ENCODE data around the gene ELMO2. TPM values are rescaled to one million over a fixed set of nuclear protein-coding genes. Genes with fewer than 3 reads are reported as not detected.

Gene ELMO2
- total RNA-seq, 1 donor from 2014 or later: 50.2 TPM

DNA sequence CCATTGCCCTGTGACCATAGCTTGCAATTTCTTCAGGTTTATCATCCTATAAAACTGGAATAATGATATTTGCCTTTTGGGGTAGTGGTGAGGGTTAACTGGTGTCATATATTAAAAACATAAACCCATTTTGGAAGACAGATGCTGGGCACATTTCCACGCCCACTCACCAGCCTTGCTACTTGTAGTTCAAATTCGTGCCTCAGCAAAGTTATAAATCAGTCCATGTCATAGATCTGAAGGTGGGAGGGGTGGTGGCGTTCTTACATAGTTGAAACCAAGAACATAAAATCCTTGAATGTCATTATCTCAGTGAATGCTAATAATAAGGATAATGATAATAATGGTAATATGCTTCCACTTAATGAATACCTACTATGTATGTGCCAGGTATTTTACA, 9.4 kb upstream of the ELMO2 start:
- Histone ChIP-seq H3K36me3 (ENCODE audit: control insufficient read depth, insufficient read depth, low read length) (no peaks in the 10 kb centered on the region), H3K27me3 (ENCODE audit: control insufficient read depth, insufficient read depth, low read length) (peaks cover 5% of the 10 kb centered on the region), H3K4me3 (ENCODE audit: low read depth, low read length) (no peak overlapping the region)
- no peak for DNase-seq (ENCODE audit: low read depth)
- TF ChIP-seq, protein P1, sequence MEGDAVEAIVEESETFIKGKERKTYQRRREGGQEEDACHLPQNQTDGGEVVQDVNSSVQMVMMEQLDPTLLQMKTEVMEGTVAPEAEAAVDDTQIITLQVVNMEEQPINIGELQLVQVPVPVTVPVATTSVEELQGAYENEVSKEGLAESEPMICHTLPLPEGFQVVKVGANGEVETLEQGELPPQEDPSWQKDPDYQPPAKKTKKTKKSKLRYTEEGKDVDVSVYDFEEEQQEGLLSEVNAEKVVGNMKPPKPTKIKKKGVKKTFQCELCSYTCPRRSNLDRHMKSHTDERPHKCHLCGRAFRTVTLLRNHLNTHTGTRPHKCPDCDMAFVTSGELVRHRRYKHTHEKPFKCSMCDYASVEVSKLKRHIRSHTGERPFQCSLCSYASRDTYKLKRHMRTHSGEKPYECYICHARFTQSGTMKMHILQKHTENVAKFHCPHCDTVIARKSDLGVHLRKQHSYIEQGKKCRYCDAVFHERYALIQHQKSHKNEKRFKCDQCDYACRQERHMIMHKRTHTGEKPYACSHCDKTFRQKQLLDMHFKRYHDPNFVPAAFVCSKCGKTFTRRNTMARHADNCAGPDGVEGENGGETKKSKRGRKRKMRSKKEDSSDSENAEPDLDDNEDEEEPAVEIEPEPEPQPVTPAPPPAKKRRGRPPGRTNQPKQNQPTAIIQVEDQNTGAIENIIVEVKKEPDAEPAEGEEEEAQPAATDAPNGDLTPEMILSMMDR (IDR thresholded peaks at IDR 0.05; ENCODE audit: insufficient read depth, low read length, poor library complexity, severe bottlenecking): no peak

GRCh38 chr20:46414608-46415007, 8.2 kb upstream of the ELMO2 start:
- DNase-seq (ENCODE audit: low read depth): no peak
- peaks cover 5% of the 10 kb centered on the region for H3K27me3 ChIP-seq (ENCODE audit: control insufficient read depth, insufficient read depth, low read length)
- no peak overlapping the region for H3K4me3 ChIP-seq (ENCODE audit: low read depth, low read length)
- H3K36me3 ChIP-seq (ENCODE audit: control insufficient read depth, insufficient read depth, low read length): no peaks in the 10 kb centered on the region
- TF ChIP-seq, protein P1 (IDR thresholded peaks at IDR 0.05; ENCODE audit: insufficient read depth, low read length, poor library complexity, severe bottlenecking): no peak

- Histone ChIP-seq H3K36me3 (ENCODE audit: control insufficient read depth, insufficient read depth, low read length) (no peaks in the 10 kb centered on the region), H3K27me3 (ENCODE audit: control insufficient read depth, insufficient read depth, low read length) (peaks cover 5% of the 10 kb centered on the region), H3K4me3 (ENCODE audit: low read depth, low read length) (no peak overlapping the region)
- DNase-seq (ENCODE audit: low read depth): no peak
- TF ChIP-seq, protein P1 (IDR thresholded peaks at IDR 0.05; ENCODE audit: insufficient read depth, low read length, poor library complexity, severe bottlenecking): no peak
Measured at GRCh38 chr20:46411637-46412036, 5.2 kb upstream of the ELMO2 start.

DNA sequence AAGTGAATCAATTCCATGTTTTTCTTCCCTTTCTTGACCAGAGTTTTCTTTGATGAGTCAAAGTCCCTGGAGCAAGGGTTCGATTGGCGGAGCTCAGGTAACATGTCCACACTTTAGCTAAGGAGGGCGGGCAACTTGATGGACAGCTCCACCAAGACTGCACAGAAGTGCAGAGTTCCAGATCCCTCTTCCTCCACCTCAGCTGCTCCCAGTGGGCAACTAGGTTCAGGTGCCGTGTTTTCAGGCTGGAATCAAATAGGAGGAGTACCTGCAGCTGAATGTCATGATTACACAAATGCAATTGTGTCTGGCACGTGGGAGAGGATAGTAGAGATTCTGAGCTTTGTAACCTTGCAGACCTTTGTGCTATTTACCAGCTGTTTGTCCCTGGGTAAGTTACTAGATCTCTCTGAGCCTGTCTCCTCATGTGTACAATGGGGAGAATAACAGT, 1.9 kb upstream of the ELMO2 start:
- H3K4me3 ChIP-seq (ENCODE audit: low read depth, low read length): no peak overlapping the region
- TF ChIP-seq, protein P1 (IDR thresholded peaks at IDR 0.05; ENCODE audit: insufficient read depth, low read length, poor library complexity, severe bottlenecking): no peak
- no peaks in the 10 kb centered on the region for H3K36me3 ChIP-seq (ENCODE audit: control insufficient read depth, insufficient read depth, low read length)
- DNase-seq (ENCODE audit: low read depth): no peak
- peaks cover 5% of the 10 kb centered on the region for H3K27me3 ChIP-seq (ENCODE audit: control insufficient read depth, insufficient read depth, low read length)

DNA sequence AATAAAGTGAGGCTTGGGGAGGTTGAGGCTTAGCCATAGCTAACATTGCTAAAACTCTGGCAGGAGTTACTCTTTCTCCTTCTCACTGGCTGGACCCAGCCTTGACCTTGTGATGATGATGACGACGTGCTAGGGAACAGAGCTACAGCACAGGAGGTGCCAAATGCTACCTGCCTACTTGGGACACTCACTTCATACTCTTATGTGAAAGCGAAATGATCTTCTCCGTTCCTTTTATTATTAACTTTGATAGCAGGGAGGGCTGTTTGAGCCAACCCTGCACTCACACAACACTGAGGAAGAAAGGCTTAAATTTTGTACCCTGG, 1.2 kb upstream of the ELMO2 start:
- TF ChIP-seq, protein P1 (IDR thresholded peaks at IDR 0.05; ENCODE audit: insufficient read depth, low read length, poor library complexity, severe bottlenecking): no peak
- no peak for DNase-seq (ENCODE audit: low read depth)
- no peaks in the 10 kb centered on the region for H3K36me3 ChIP-seq (ENCODE audit: control insufficient read depth, insufficient read depth, low read length)
- peaks cover 5% of the 10 kb centered on the region for H3K27me3 ChIP-seq (ENCODE audit: control insufficient read depth, insufficient read depth, low read length)
- no peak overlapping the region for H3K4me3 ChIP-seq (ENCODE audit: low read depth, low read length)

- no peak for DNase-seq (ENCODE audit: low read depth)
- Histone ChIP-seq H3K36me3 (ENCODE audit: control insufficient read depth, insufficient read depth, low read length) (no peaks in the 10 kb centered on the region), H3K27me3 (ENCODE audit: control insufficient read depth, insufficient read depth, low read length) (peaks cover 5% of the 10 kb centered on the region), H3K4me3 (ENCODE audit: low read depth, low read length) (peak overlapping the region; percentile 36)
- TF ChIP-seq, protein P1 (IDR thresholded peaks at IDR 0.05; ENCODE audit: insufficient read depth, low read length, poor library complexity, severe bottlenecking): no peak
Measured at GRCh38 chr20:46406986-46407670, 713 bp upstream of the ELMO2 start.

Measured in kidney epithelial cell (primary cell).